K562 (cell line): Measurements from ENCODE around the gene SNAPC2. TPM values are rescaled to one million over a fixed set of nuclear protein-coding genes. Genes with fewer than 3 reads are reported as not detected.

Source experiments
- ADNP ChIP-seq: fragments of 200-800 bp; sonication (Bioruptor generic); IDR thresholded peaks from 2 replicates; pipeline ENCODE4 v1.6.1; 2016; ENCODE audit warnings: missing genetic modification characterization, missing compliant biosample characterization
- ARID4B ChIP-seq: sonication (generic); formaldehyde crosslinking; IDR thresholded peaks from 2 replicates; pipeline ENCODE4 v1.8.0; 2022; ENCODE audit warnings: mild to moderate bottlenecking, missing genetic modification reagents
- CHCHD3 ChIP-seq: fragments of 250-450 bp; sonication (Bioruptor Pico); IDR thresholded peaks from 2 replicates; pipeline ENCODE4 v2.1.2; 2022; ENCODE audit warnings: mild to moderate bottlenecking
- EZH2 ChIP-seq: IDR thresholded peaks from 2 replicates; pipeline ENCODE4 v1.6.1; 2012; ENCODE audit warnings: low read depth, mild to moderate bottlenecking, inconsistent platforms, low read length, borderline replicate concordance
- FOXK2 ChIP-seq, 2 experiments: fragments of 450-650 bp; IDR thresholded peaks in 1 of 2; conservative IDR thresholded peaks in 1 of 2; 2 replicates each; pipeline ENCODE4 v1.6.1; 2016; ENCODE audit warnings: low read depth in 2 of 2, mild to moderate bottlenecking in 1 of 2
- FOXP4 ChIP-seq: sonication (generic); formaldehyde crosslinking; IDR thresholded peaks from 2 replicates; pipeline ENCODE4 v1.8.0; 2022; ENCODE audit warnings: mild to moderate bottlenecking, missing genetic modification reagents, borderline replicate concordance
- GABPA ChIP-seq: fragments of 200-800 bp; sonication (Bioruptor generic); conservative IDR thresholded peaks from 2 replicates; pipeline ENCODE4 v1.6.1; 2016; ENCODE audit warnings: low read depth, missing genetic modification characterization, missing compliant biosample characterization
- MEIS2 ChIP-seq: fragments of 450-650 bp; IDR thresholded peaks from 2 replicates; pipeline ENCODE4 v1.6.1; 2014; ENCODE audit warnings: mild to moderate bottlenecking; ENCODE audit not compliant: partially characterized antibody
- NR4A1 ChIP-seq, 2 experiments: fragments of 250-450 bp in 1 of 2; fragments of 450-650 bp in 1 of 2; sonication (Bioruptor Pico) in 1 of 2; IDR thresholded peaks; 2 replicates each; pipeline versions ENCODE4 v1.4.0 to v1.6.1; 2016 to 2020; ENCODE audit warnings: mild to moderate bottlenecking in 2 of 2, missing compliant biosample characterization in 1 of 2, missing genetic modification characterization in 1 of 2, moderate library complexity in 1 of 2
- RBM39 ChIP-seq: fragments of 200-400 bp; formaldehyde crosslinking; optimal IDR thresholded peaks from 2 replicates; pipeline ENCODE3; 2018; ENCODE audit warnings: low read depth, low read length
- TGIF2 ChIP-seq: sonication (generic); formaldehyde crosslinking; IDR thresholded peaks from 2 replicates; pipeline ENCODE4 v1.8.1; 2022; ENCODE audit warnings: mild to moderate bottlenecking, missing genetic modification reagents, moderate library complexity
- ZBTB33 ChIP-seq: sonication (generic); formaldehyde crosslinking; IDR thresholded peaks from 2 replicates; pipeline ENCODE4 v1.8.1; 2023; ENCODE audit warnings: mild to moderate bottlenecking, missing genetic modification reagents
- ZKSCAN1 ChIP-seq: fragments of 150-350 bp; IDR thresholded peaks from 2 replicates; pipeline ENCODE4 v1.6.1; 2016; ENCODE audit warnings: low read depth, low read length
- ZNF12 ChIP-seq: sonication (generic); formaldehyde crosslinking; IDR thresholded peaks from 2 replicates; pipeline ENCODE4 v1.4.0; 2020; ENCODE audit warnings: mild to moderate bottlenecking, missing genetic modification reagents
- ZNF354B ChIP-seq: fragments of 250-450 bp; sonication (Bioruptor Pico); IDR thresholded peaks from 2 replicates; pipeline ENCODE4 v1.4.0; 2020
- ZNF512 ChIP-seq: IDR thresholded peaks from 2 replicates; pipeline ENCODE4 v1.6.1; 2016; ENCODE audit warnings: missing genetic modification characterization, missing compliant biosample characterization
- polyA plus RNA-seq, 8 experiments: library from polyadenylated mRNA; depleted of rRNA in 4 of 8; stranded (reverse) in 5 of 8; unstranded in 3 of 8; fragments of >200 nt; fragmentation: Nextera tagmentation in 2 of 8; fragmentation: Illumina TruSeq in 1 of 8; extraction: Ambion mirVana in 2 of 8; extraction: Trizol in 1 of 8; gene quantifications; 2 replicates each; pipeline versions ENCODE4 v1.2.1 to v1.2.3, GENCODE V29; 2011 to 2014; ENCODE audit warnings: inconsistent platforms in 1 of 8, missing spikeins in 1 of 8
- total RNA-seq, 7 experiments: library from RNA; depleted of rRNA in 6 of 7; stranded (reverse); fragments of >200 nt in 6 of 7; fragmentation: Illumina TruSeq in 2 of 7; extraction: Trizol in 2 of 7; gene quantifications; 2 replicates each; pipeline versions ENCODE4 v1.2.1 to v1.2.3, GENCODE V29; 2011 to 2021; ENCODE audit warnings: low replicate concordance in 1 of 7

SNAPC2 gene
- total and polyA plus RNA-seq, 9 of the 15 experiments (the other 6 are each of a cell fraction or from before 2014, with no cell fraction given) = 0.59 to 45.1 (median 15.3) TPM

GRCh38 chr19:7903244-7904073 is 16.7 kb upstream of the SNAPC2 start, which contains the start of gene MAP2K7 (continued):
- no peak for TF ChIP-seq TGIF2 (CRISPR knock-in tag)
- TF ChIP-seq MEIS2 = peak; percentile 99
- no peak for TF ChIP-seq GABPA (tag)
- TF ChIP-seq EZH2 = no peak
- TF ChIP-seq FOXK2 (conservative IDR thresholded peaks at IDR 0.05 in 1 of 2, IDR thresholded peaks at IDR 0.05 in 1 of 2; ENCODE audit: low read depth in 2 of 2) = peak; percentile 72 to 76; a peak in 2 of 4 replicates
- no peak for TF ChIP-seq ZNF354B
- TF ChIP-seq FOXP4 (CRISPR knock-in tag) = peak; percentile 88; the same call in 1 of the 2 replicates
- no peak for TF ChIP-seq CHCHD3 (CRISPR knock-in tag)
- no peak; the same call in 1 of the 2 replicates for TF ChIP-seq ARID4B (CRISPR knock-in tag)
- peak; percentile 84 for TF ChIP-seq ZBTB33 (CRISPR knock-in tag)
- TF ChIP-seq ZKSCAN1 = 0 out of 2 replicates have a peak, but pooled peaks have one; percentile 37
- no peak for TF ChIP-seq RBM39
- TF ChIP-seq ZNF12 (CRISPR knock-in tag) = 0 out of 2 replicates have a peak, but pooled peaks have one; percentile 41
- TF ChIP-seq NR4A1 (CRISPR knock-in tag; IDR thresholded peaks at IDR 0.05) = no peak
- no peak for TF ChIP-seq NR4A1 (tag; IDR thresholded peaks at IDR 0.05)
- TF ChIP-seq ZNF512 (tag) = no peak
- no peak for TF ChIP-seq ADNP (tag)
